Kidney glomerular epithelial cell (primary cell): Measurements from ENCODE around the gene CARD19.
"Not testable (repeated sequence)": the region's sequence is repeated elsewhere in the genome, so short reads cannot be mapped to it uniquely, and the experiment has no call there.

Experiments
- DNase-seq: peaks from one replicate; lab custom pipeline; 2025; lab: John Stamatoyannopoulos, UW

CARD19 gene

DNA sequence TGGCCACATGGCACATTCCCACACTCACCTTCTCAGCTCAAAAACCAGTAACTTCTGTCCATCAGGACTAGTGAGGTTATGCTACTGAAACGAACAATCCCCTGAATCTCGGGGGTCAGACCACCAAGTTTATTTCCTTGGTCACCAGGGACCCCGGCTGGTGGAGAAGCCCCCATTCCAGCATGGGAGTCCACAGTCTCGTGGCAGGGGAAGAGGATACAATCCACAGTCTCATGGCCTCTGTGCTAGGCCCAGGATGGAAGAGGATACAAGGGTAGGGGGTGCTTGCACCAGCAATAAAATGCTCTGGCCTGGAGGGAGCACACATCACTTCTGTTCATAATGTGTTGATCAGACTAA, 7.4 kb upstream of the CARD19 start:
- DNase-seq, result no peak

DNA sequence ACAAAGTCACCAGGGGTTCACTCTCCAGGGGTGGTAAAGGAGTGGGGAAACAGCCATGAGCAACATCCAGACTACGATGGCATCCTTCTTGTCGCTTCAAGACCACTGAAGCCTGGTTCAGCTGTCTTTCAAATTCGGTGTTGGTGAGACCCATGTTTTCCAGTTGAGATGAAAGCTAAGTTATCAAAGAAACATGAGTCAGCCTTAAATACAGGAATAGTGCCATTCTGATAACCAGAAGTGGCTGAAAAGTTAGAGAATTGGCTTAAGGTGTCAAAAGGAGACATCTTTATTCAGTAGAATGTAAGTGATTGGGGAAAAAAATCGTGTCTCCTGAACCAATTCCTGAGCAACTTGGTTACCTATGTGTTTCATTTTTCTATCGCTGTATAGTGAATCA, 7.0 kb upstream of the CARD19 start:
- no peak for DNase-seq

DNA sequence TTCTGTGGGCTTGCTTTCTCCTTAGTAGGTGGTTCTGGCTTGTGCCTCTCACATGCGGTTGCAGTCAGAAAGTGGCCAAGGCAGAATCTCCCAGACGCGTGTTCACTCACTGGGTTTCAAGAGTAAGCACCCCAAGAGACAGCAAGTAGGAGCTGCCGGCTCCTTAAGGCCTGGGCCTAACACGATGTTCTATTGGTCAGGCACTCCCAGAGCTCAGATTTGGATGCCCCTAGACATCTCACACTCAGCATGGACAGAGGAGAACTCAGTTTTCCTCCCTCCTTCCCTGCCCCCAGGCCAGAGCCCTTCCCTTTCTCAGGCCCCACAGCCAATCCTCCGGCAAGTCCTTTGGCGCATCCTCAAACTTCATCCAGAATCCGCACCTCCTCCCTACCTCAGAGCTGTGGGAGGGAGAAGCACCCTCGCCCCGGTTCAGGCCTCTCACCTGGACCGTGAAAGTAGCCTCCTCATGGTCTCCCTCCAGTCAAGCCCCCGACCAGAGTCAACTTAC, 6.5 kb upstream of the CARD19 start:
- no peak for DNase-seq

DNA sequence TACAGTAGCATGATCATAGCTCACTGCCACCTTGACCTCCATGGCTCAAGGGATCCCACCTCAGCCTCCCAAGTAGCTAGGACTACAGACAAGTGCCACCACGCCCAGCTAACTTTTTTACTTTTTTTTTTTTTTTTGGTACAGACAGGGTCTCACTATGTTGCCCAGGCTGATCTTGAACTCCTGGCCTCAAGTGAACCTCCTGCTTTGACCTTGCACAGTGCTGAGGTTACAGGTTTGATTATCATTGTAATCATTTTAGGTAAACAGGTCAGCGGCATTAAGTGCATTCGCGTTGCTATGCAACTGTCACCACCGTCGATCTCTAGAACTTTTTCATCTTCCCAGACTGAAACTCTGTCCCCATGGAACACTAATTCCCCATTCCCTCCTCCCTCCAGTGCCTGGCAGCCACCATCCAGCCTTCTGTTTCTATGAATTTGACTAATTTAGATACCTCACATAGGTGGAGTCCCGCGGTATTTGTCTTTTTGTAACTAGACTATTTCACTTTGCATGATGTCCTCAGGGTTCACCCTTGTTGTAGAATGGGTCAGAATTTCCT, 5.8 kb upstream of the CARD19 start:
- DNase-seq, result no peak

DNA sequence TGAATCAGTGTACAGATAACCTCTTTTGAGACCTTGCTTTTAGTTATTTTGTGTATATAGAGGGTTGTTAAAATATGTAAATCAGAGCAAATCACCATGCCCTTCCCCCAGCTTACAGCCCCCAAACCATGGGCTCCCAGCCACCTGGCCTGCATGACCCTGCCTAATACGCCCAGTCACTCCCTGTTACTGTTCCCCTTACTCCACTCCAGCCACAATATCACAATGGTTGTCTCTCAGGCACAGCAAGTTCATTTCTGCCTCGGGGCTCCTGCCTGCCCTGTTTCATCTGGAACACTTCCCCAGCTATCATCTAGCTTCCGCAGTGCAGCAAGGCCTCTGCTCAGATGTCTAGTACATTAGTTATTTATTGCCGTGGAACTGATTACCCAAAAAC, 5.0 kb upstream of the CARD19 start:
- no peak for DNase-seq

DNA sequence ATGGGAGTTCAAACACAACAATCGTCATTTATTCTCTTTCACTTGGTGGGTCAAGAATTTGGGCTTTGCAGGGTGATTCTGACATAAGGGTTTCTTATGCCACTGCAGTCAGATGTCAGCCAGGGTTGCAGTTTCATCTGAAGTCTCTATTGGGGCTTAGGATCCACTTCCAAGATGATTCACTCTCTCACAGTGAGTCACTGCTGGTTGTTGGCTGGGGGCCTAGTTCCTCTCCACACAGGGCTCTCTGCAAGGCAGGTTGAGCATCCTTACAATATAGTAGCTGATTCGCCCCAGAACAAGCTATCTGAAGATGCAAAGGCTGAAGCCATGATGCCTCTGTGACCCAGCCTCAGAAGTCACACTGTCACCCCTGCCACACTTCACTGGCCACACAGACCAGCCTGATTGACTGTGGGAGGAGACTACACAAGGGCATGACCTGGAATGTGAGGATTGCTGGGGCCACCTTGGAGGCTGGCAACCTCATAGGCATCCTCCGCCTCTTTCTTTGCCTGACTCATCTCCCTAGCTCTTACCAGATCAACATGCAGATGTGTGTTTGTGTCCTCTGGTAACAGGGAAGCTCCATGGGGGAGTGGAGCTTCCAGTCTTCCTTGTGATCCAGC, 4.5 kb upstream of the CARD19 start:
- peak; percentile 54 for DNase-seq

DNA sequence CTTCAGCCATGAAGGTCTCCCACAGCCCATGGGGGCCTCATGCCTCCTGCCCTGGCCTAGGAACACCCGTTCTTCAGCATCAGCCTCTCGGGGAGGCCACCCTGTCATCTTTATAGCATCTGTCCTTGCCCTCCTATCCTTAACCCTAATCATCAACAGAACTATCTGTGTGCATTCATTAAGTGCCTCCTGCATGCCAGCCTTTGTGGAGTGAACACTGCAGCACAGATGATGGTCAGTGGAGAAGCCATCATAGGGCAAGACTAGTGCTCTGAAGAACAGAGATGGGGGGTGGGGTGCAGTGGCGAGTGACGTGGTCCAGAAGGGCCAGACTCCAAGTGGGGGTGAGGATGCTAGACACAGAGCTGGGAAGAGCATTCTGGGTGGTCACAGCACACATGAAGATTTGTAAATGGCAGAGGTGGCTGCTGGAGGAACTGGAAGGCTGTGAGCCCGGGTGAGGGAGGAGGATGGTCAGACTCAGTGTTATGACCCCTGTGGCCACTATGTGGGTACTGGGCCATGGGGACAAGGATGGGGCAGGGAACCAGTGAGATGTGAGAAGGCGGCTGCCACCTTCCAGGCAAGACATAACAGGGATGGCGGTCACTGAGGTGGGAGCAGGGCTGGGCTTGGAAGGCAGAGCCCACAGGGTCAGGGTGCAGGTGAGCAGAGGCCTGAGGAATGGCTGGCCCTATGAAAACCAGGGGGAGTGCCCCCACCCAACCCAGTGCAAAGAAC, 3.6 kb upstream of the CARD19 start:
- DNase-seq, result no peak

DNA sequence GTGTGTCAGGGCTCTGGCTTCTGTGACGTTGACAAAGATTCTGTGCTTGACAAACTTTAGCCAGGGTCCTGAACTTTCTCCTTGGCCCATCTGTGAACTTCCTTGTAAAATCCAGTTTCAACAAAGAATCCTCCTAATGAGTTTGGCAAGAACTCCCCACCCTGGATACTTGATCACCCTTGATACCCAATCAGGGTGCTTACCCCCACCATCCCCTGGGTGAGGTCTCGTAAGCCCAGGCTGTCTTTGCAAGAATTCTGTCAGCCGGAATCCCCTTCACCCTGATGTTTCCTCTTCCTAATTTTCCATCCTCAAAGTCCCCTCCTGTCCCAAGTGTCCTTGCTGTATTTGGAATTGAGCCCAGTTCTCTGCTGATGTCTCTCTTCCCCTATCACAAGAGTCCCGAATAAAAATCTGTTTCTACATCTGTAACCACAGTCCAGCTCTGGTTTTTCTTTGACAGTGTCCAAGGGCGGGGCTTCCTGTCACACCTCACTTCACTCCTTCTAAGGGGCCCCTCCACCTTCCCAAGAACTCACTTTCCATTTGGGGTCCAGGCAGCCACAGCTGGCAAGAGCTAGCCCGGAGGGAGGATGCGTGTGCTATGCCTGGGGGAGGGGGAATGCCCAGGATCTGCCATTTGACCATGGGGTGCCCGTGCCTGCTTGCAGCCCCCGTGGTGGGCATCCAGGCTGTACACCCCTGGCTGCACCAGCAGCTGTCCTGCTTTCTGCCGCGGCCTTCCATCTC, 2.7 kb upstream of the CARD19 start:
- DNase-seq, result no peak

DNA sequence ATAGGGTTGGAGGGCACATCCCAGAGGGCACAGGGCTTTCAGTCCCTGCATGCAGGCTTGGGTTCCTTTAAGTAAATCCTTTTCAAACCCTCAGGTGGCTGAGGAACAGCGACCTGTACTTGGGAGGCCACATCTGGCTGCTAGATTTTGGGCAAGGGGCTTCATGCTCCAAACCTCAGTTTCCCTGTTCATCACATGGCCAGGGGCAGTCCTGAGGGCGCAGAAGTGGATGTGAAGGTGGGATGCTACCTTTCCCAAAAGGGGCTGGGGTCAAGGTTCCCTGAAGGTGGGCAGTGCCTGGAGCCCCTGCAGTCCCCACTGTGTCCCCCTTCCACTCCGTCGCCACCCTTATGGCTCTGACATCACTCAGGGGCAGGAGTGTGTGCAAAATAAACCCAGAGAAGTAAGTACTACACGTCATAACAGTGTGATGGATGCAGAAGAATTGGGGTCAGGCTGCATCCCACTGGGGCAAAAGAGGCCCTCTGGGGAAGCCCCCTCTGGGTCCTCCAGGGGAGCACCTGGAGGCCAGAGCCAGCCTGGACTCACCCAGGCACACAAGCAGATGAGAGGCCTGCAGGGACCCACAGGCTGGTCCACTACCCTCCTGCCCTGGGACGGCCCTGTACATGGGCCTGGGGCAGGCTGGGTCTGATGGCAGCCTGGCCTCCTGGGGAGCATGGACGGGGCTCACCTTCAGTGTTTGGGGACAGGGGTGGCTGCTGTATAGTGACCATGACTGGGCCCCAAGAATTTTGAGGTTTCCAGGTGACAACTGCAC, 1.9 kb upstream of the CARD19 start:
- DNase-seq, result no peak

DNA sequence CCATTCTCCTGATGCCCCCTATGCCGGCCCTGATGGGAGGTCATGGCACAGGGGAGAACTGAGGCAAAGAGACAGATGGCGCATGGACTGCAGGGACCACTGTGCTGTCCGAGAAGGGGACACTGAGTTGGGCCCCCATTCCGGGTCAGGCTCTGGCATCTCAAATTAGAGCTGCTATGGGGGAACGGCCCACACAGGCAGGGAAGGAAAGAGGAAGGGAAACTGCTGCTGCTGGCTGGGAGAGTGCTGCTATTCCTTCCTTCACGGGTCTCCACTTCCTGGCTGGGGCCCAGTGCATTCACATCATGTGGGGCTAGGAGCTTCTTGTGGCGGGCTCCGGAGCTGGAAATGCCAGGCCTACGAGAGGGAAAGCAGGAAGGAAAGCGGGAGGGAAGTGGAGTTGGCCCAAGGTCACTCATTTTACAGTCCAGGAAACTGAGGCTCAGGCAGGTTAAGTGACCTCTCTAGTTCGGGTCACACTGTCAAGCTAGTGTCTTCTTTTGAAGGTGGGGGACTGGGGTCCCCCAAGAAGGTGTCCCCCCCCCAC, 1.3 kb upstream of the CARD19 start:
- DNase-seq, result no peak

DNA sequence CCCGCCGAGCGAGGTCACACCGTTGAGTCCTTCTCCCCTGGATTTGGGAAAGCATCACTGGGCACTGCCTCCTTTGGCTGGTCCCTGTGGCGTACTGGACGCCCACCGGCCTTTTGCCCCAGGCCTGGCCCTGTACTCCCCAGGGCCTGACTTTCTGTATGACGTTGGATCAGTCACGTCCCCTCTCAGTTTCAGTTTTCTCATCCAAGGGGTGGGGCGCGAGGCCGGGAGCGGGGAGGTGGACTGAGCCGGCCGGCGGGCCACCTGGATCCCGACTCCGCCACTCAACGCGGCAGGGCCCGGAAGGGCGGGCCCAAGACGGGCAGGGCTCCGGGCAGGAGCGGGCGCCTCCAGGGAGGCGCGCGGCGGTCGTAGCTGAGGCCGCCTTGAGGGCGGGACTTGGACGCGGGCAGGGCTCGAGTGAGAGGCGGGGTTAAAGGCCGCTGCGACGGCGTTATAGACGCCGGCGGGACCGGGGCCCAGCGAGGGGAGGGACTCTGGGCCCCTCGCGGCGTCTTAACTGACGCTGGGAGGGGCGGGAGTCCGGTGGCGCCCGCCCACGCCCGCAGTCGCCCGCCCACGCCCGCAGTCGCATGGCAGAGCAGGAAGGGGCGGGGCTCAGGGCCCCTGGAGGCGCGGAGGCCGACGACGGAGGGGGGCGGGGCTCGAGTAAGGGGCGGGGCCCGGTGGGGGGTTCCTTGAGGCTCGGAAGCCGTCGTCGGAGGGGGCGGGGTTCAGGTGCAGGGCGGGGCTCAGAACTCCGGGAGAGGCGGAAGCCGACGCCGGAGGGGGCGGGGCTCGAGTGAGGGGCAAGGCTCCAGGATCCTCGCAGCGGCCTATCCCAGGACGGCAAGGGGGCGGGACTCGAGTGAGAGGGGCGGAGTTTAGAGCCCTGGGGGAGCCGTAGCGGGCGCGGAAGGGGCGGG, 549 bp upstream of the CARD19 start:
- peak; percentile 98 for DNase-seq

DNA sequence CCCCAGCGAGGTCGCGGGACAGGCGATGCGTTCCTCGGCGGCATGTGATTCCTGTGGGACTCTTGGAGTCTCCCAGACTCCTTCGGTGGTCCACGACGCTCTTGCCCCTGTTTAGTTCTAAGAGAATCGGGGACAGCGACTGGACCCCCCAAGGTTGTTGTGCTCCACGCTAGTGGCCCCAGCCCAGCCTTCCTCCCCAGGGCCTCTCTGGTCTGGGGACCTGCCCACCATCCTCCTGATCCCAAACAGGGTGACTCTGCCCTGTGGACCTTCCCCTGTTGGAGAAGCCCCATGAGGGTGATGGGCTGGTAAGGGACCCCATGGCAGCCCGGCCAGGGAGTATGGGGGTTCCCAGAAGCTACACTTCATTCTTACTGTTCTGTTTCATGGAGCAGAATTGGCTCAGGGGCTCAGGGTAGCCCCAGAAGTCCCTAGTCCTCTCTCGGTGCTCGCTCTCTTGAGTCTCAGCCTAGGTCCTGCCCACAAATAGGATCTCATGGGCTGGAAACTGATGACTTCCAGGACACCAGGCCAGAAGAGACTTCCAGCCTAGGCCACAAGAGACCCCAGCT, 880 bp downstream of the CARD19 start:
- no peak for DNase-seq

DNA sequence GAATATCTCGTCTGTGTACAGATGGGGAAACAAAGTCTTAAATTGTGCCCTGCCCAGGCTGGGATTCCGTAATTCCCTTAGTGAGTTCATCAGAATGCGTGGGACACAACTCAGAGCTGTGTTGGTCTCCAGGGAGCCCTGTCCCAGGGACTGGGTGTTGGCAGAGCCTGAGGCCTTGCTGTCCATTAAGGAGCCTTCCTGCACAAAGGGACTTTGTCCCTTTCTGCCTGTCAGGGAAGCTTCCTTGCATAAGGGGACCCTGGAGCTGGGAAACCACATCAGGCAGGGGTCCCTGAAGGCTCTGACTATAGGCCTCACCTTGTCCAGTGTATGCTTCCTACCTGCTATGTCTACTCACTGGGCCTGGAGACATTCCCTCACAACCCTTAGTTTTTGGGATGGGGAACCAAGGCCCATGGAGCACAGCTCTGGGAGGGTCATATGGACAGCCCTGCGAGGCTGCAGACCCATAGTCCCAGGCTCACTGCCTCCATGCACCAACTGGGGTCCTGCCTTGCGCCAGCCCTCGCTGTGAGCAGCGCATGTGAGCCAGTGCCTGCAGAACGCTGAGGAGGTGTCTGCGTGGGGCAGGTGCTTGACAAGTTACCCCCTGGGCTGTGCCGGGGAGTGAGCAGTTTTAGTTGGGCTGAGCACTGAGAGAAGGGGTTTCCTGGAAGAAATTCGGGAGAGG, 1.6 kb downstream of the CARD19 start:
- no peak for DNase-seq

DNA sequence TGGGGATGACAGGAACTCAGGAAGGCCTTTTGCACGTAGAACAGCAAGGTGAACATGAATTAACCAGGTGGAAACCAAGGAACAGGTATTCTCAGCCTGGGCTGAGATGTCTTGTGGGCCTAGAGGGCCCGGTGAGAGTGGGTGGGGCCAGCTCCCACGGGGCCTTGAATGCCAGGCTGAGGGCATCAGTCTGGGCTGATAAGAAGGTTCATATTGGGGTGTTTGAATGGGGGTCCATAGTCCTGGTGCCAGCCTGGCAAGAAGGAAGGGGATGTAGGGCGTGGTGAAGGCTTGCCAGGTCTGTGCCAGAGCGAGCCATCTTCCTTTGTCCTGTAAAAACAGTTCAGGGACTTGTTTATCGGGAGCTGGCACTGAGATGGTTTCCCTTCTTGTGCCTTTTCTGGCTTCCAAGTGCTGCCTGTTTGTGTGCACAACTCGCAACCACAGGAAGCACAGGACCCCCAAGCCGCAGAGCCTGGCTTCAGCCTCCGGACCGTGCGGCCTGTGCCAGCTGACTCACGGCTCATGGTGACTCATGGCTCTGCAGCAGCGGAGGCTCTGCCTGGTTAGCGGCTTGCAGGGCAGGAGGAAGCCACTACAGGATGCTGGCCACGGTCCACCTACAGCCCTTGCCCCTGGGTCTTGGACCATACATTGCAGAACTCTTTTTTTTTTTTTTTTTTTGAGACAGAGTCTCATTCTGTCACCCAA, 2.4 kb downstream of the CARD19 start:
- peak; percentile 73 for DNase-seq

DNA sequence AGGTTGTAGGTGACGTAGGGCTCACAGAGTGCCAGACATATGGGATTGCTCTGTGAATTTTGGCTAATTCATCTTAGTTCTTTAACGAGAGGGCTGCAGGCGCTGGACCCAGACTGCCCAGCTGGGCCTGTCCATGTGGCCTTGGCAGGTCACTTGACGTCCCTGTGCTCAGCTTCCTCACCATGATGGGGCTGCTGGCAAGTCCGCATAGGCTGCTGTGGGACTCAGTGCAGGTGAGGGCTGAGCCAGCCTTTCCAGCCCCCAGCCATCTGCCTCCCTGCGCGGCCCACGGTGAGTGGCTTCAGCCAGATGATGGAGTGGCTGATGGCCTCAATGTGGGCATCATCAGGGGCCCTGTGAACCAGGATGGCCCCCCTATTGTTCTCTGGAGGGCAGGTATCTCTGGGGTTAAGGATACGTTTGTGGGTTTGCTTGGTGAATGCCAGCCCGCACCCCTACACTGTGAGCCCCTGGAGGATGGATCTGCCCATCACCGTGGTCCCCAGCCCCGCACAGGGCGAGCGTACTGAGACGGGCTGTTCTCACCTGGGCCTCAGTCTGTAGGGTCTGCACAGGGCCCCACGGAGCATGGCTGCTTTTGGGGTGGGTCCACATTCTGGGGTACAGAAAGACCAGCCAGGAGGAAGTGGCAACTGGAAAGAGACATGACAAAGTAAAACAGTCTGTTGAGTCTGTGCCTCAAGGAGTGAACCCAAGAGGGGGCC, 3.7 kb downstream of the CARD19 start:
- DNase-seq, result no peak

DNA sequence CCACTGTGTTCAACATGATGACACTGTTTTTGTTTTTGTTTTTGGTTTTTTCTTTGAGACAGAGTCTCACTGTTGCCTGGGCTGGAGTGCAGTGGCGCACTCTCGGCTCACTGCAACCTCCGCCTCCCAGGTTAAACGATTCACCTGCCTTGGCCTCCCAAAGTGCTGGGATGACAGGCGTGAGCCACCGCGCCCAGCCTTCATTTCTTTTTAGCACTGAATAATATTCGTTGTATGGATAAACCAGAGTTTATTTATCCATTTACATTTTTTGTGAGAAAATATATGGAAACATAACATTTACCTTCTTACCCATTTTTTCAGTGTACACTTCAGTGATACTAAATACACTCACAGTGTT, 4.2 kb downstream of the CARD19 start:
- DNase-seq, result no peak

DNA sequence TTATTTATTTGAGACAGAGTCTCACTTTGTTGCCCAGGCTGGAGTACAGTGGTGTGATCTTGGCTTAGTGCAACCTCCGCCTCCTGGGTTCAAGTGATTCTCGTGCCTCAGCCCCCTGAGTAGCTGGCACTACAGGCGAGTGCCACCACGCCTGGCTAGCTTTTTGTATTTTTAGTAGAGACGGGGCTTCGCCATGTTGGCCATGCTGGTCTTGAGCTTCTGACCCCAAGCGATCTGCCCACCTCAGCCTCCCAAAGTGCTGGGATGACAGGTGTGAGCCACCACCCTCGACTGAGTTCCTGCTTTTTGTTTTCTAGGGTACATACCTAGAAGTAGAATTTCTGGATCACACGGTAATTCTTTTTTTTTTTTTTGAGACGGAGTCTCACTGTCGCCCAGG, 5.1 kb downstream of the CARD19 start:
- DNase-seq, result not testable (repeated sequence)

DNA sequence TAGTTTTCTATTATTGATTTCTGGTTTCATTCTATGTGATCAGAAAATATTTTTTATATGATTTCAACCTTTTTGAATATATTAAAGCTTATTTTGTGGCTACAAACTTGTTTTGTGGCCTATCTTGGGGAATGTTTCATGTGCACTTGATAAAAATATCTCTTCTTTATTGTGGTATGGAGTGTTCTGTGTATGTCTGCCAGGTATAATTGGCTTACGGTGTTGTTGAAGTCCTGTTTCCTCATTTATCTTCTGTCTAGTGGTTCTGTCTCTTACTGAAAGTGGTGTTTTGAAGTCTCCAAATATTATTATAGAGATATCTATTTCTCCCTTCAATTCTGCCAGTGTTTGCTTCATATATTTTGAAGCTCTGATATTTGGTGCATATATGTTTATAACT, 9.6 kb downstream of the CARD19 start:
- DNase-seq, result no peak
